SK-N-SH (cell line): ENCODE data around the gene OGDHL. TPM values are rescaled to one million over a fixed set of nuclear protein-coding genes. Genes with fewer than 3 reads are reported as not detected.

Experiments
- CTCF ChIA-PET: fragments of 300-600, 350-600 bp; formaldehyde crosslinking; extraction: SDS; loops from one replicate; lab custom pipeline; 2021; lab: Yijun Ruan, JAX
- POLR2A ChIA-PET: fragments of 350-600 bp; sonication (Branson Sonifier 250); formaldehyde crosslinking; extraction: SDS; loops from one replicate; lab custom pipeline; 2020; ENCODE audit warnings: antibody characterized with exemption, inconsistent platforms; lab: Yijun Ruan, JAX
- DNase-seq: peaks from one replicate; pipeline ENCODE4 v3.0.0; 2012
- H2AFZ ChIP-seq: fragments of 200-600 bp; sonication (generic); 2 replicates; pipeline ENCODE4 v1.8.1; 2016; ENCODE audit warnings: antibody characterized with exemption, mild to moderate bottlenecking, low read depth
- H3F3A ChIP-seq: fragments of 200-600 bp; sonication (generic); replicated peaks from 2 replicates; pipeline ENCODE3; 2016; ENCODE audit warnings: antibody characterized with exemption, mild to moderate bottlenecking; ENCODE audit not compliant: insufficient read depth
- H3K27ac ChIP-seq, 2 experiments: fragments of 200-500 bp in 1 of 2; fragments of 200-600 bp in 1 of 2; sonication (Bioruptor generic) in 1 of 2; sonication (generic), shearing (Covaris generic) in 1 of 2; 2 replicates each; pipeline versions ENCODE4 v1.5.1 to v1.6.1; 2014 to 2016; ENCODE audit warnings: low read depth in 2 of 2, inconsistent platforms in 1 of 2, low read length in 1 of 2, mild to moderate bottlenecking in 1 of 2, mixed read lengths in 1 of 2
- H3K27me3 ChIP-seq: fragments of 200-600 bp; sonication (generic), shearing (Covaris generic); 2 replicates; pipeline ENCODE4 v1.6.1; 2016; ENCODE audit warnings: mixed run types; ENCODE audit not compliant: insufficient read depth
- H3K36me3 ChIP-seq, 2 experiments: fragments of 200-500 bp in 1 of 2; fragments of 200-600 bp in 1 of 2; sonication (Bioruptor generic) in 1 of 2; sonication (generic) in 1 of 2; replicated peaks in 1 of 2; 2 replicates each; pipeline versions ENCODE3 to v1.5.1; 2014 to 2016; ENCODE audit warnings: low read length in 1 of 2, mild to moderate bottlenecking in 1 of 2; ENCODE audit not compliant: insufficient read depth in 2 of 2, control insufficient read depth in 1 of 2
- H3K4me1 ChIP-seq, 2 experiments: fragments of 200-500 bp in 1 of 2; fragments of 200-600 bp in 1 of 2; sonication (Bioruptor generic) in 1 of 2; sonication (generic), shearing (Covaris generic) in 1 of 2; 2 replicates each; pipeline versions ENCODE4 v1.5.1 to v1.6.1; 2014 to 2016; ENCODE audit warnings: low read depth in 1 of 2, low read length in 1 of 2, mixed run types in 1 of 2; ENCODE audit not compliant: insufficient read depth in 2 of 2, control insufficient read depth in 1 of 2
- H3K4me2 ChIP-seq: fragments of 200-600 bp; sonication (generic), shearing (Covaris generic); 2 replicates; pipeline ENCODE4 v1.6.1; 2017; ENCODE audit warnings: mixed run types
- H3K4me3 ChIP-seq, 2 experiments: fragments of 200-500 bp in 1 of 2; fragments of 200-600 bp in 1 of 2; sonication (Bioruptor generic) in 1 of 2; sonication (generic), shearing (Covaris generic) in 1 of 2; 2 replicates each; pipeline versions ENCODE4 v1.5.1 to v1.8.1; 2014 to 2016; ENCODE audit warnings: low read depth in 2 of 2, inconsistent platforms in 1 of 2, low read length in 1 of 2, mild to moderate bottlenecking in 1 of 2, mixed read lengths in 1 of 2, moderate library complexity in 1 of 2
- H3K79me2 ChIP-seq: fragments of 200-600 bp; sonication (generic); 2 replicates; pipeline ENCODE4 v1.8.1; 2017; ENCODE audit warnings: mild to moderate bottlenecking; ENCODE audit not compliant: insufficient read depth
- H3K9ac ChIP-seq: fragments of 200-600 bp; sonication (generic); 2 replicates; pipeline ENCODE4 v1.6.1; 2017; ENCODE audit warnings: mixed run types
- H3K9me2 ChIP-seq: fragments of 200-600 bp; sonication (generic); 2 replicates; pipeline ENCODE4 v1.6.1; 2017; ENCODE audit warnings: mixed run types
- H3K9me3 ChIP-seq: fragments of 200-600 bp; sonication (generic); 2 replicates; pipeline ENCODE4 v1.6.1; 2017; ENCODE audit warnings: mixed run types, mild to moderate bottlenecking, moderate library complexity
- H4K20me1 ChIP-seq: fragments of 200-600 bp; sonication (generic); 2 replicates; pipeline ENCODE4 v1.6.1; 2017; ENCODE audit warnings: mild to moderate bottlenecking, mixed run types; ENCODE audit not compliant: insufficient read depth
- CTCF ChIP-seq: fragments of 200-600 bp; sonication (generic); IDR thresholded peaks from 2 replicates; pipeline ENCODE4 v1.6.1; 2017; ENCODE audit warnings: antibody characterized with exemption, mild to moderate bottlenecking, moderate library complexity
- ELF1 ChIP-seq: IDR thresholded peaks from 2 replicates; pipeline ENCODE4 v1.4.0; 2012
- EP300 ChIP-seq, 2 experiments: IDR thresholded peaks; 2 replicates each; pipeline versions ENCODE4 v1.4.0 to v1.6.1; 2012; ENCODE audit warnings: borderline replicate concordance in 1 of 2, low read depth in 1 of 2, low read length in 1 of 2
- MEF2A ChIP-seq: IDR thresholded peaks from 2 replicates; pipeline ENCODE4 v1.4.0; 2012; ENCODE audit warnings: low read depth, borderline replicate concordance
- MXI1 ChIP-seq: IDR thresholded peaks from 2 replicates; pipeline ENCODE4 v1.6.1; 2012; ENCODE audit warnings: mild to moderate bottlenecking, low read depth, low read length, improper control_type of control experiment
- NFIC ChIP-seq: IDR thresholded peaks from 2 replicates; pipeline ENCODE4 v1.4.0; 2012; ENCODE audit warnings: borderline replicate concordance
- PBX3 ChIP-seq: IDR thresholded peaks from 2 replicates; pipeline ENCODE4; 2012
- POLR2AphosphoS5 ChIP-seq: IDR thresholded peaks from 2 replicates; pipeline ENCODE4 v1.6.1; 2012; ENCODE audit warnings: low read depth, low read length
- RAD21 ChIP-seq: IDR thresholded peaks from 2 replicates; pipeline ENCODE4 v1.6.1; 2012; ENCODE audit warnings: mild to moderate bottlenecking, low read length
- RCOR1 ChIP-seq: fragments of 150-350 bp; IDR thresholded peaks from 2 replicates; pipeline ENCODE4 v1.6.1; 2017; ENCODE audit warnings: antibody characterized with exemption, low read length
- RXRA ChIP-seq: IDR thresholded peaks from 2 replicates; pipeline ENCODE4 v1.4.0; 2012; ENCODE audit warnings: low read depth, mild to moderate bottlenecking, borderline replicate concordance
- SMC3 ChIP-seq: IDR thresholded peaks from 2 replicates; pipeline ENCODE4 v1.6.1; 2012; ENCODE audit warnings: low read depth, low read length, improper control_type of control experiment
- TEAD4 ChIP-seq: IDR thresholded peaks from 2 replicates; pipeline ENCODE4 v1.4.0; 2012; ENCODE audit warnings: mild to moderate bottlenecking, borderline replicate concordance; ENCODE audit not compliant: insufficient read depth
- WGBS: methylation state at CpG from one replicate; pipeline ENCODE4 v1.1.6; 2017; ENCODE audit warnings: low lambda C conversion rate; 5-methylcytosine and 5-hydroxymethylcytosine counted together
- polyA plus RNA-seq, 3 experiments: library from polyadenylated mRNA; depleted of rRNA; stranded (reverse); fragments of >200 nt; gene quantifications; 2 replicates each; pipeline ENCODE4 v1.2.3, GENCODE V29; 2012
- TF ChIP-seq, protein P1 (sequence below): fragments of 150-350 bp; IDR thresholded peaks from 2 replicates; pipeline ENCODE4 v1.6.1; 2017; ENCODE audit warnings: antibody characterized with exemption, low read length, low read depth, borderline replicate concordance
- TF ChIP-seq, protein P2 (sequence below): IDR thresholded peaks from 2 replicates; pipeline ENCODE4 v1.4.0; 2012; ENCODE audit warnings: low read depth, borderline replicate concordance

Gene OGDHL
- polyA plus RNA-seq, 1 of the 3 experiments (the other 2 are of a cell fraction): 25.4 TPM

- no peaks in the 10 kb centered on the region for H3K4me1 ChIP-seq
- H3K27ac ChIP-seq: no peak overlapping the region
- 92% methylated on average over 6 of the region's 13 CpGs for WGBS
- TF ChIP-seq RAD21 (no peak; the same call in 1 of the 2 replicates), RCOR1 (no peak), MXI1 (no peak), EP300 (IDR thresholded peaks at IDR 0.05; ENCODE audit: borderline replicate concordance in 1 of 2, low read depth in 1 of 2, low read length in 1 of 2) (no peak), NFIC (no peak), ELF1 (no peak), TEAD4 (no peak), PBX3 (no peak), MEF2A (no peak), SMC3 (no peak), CTCF (no peak), POLR2AphosphoS5 (no peak), RXRA (no peak)
- TF ChIP-seq, protein P1, sequence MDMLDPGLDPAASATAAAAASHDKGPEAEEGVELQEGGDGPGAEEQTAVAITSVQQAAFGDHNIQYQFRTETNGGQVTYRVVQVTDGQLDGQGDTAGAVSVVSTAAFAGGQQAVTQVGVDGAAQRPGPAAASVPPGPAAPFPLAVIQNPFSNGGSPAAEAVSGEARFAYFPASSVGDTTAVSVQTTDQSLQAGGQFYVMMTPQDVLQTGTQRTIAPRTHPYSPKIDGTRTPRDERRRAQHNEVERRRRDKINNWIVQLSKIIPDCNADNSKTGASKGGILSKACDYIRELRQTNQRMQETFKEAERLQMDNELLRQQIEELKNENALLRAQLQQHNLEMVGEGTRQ: no peak
- TF ChIP-seq, protein P2, sequence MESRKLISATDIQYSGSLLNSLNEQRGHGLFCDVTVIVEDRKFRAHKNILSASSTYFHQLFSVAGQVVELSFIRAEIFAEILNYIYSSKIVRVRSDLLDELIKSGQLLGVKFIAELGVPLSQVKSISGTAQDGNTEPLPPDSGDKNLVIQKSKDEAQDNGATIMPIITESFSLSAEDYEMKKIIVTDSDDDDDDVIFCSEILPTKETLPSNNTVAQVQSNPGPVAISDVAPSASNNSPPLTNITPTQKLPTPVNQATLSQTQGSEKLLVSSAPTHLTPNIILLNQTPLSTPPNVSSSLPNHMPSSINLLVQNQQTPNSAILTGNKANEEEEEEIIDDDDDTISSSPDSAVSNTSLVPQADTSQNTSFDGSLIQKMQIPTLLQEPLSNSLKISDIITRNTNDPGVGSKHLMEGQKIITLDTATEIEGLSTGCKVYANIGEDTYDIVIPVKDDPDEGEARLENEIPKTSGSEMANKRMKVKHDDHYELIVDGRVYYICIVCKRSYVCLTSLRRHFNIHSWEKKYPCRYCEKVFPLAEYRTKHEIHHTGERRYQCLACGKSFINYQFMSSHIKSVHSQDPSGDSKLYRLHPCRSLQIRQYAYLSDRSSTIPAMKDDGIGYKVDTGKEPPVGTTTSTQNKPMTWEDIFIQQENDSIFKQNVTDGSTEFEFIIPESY: no peak
- no peaks in the 10 kb centered on the region for H3K79me2 ChIP-seq
- peak; percentile 34 for DNase-seq
- H3K4me3 ChIP-seq: no peak overlapping the region
- no peak overlapping the region for H3K9ac ChIP-seq
- no peaks in the 10 kb centered on the region for H4K20me1 ChIP-seq
- H3K9me2 ChIP-seq: no peaks in the 10 kb centered on the region
- POLR2A ChIA-PET: no interaction called here
- no peak overlapping the region for H3K4me2 ChIP-seq
- H3K27me3 ChIP-seq: no peaks in the 10 kb centered on the region
- CTCF ChIA-PET: interaction anchor here (0.6 kb wide), 1 partner anchor 373 kb away, joined by 3 read pairs; no protein-coding TSS in a partner anchor
- H3F3A ChIP-seq: no peaks in the 10 kb centered on the region
- H3K9me3 ChIP-seq: no peaks in the 10 kb centered on the region
- H2AFZ ChIP-seq: no peak overlapping the region
- peaks cover 0 to 27% of the 10 kb centered on the region in 2 experiments for H3K36me3 ChIP-seq
Measured at GRCh38 chr10:49744924-49745605, 17.1 kb downstream of the OGDHL start.
